ENCODE measurements around the gene MAZ. TPM values are rescaled to one million over a fixed set of nuclear protein-coding genes. Genes with fewer than 3 reads are reported as not detected.
A peak's percentile ranks its signal among the peaks of the same experiment; 100 is the strongest.

Gene MAZ
- polyA plus RNA-seq, 1 experiment, result 58.4 TPM

- no peak for DNase-seq (ENCODE audit: low read depth, low spot score)
- ChIA-PET CTCF (interaction anchor here (1.1 to 5.6 kb wide), 2 partner anchors 11 to 30 kb away, joined by 4 to 41 read pairs; no protein-coding TSS in a partner anchor), POLR2A (interaction anchor here (0.6 to 0.7 kb wide), 2 partner anchors 18 to 204 kb away, joined by 3 to 11 read pairs; no protein-coding TSS in a partner anchor)
- H3K27ac ChIP-seq (ENCODE audit: low read depth, low read length), result no peak overlapping the region
- TF ChIP-seq CTCF (IDR thresholded peaks at IDR 0.05; ENCODE audit: low read depth, low read length), result no peak
- H3K9me3 ChIP-seq (ENCODE audit: control insufficient read depth, insufficient read depth, low read length), result no peaks in the 10 kb centered on the region; the same call in 1 of the 2 replicates
- H3K27me3 ChIP-seq (ENCODE audit: control insufficient read depth, insufficient read depth, low read length), result no peaks in the 10 kb centered on the region
- H3K4me3 ChIP-seq (ENCODE audit: low read depth, low read length), result no peak overlapping the region
Observed at GRCh38 chr16:29818082-29818481, 11.8 kb downstream of the MAZ start.

- POLR2A ChIA-PET, result interaction anchor here (0.8 to 1.1 kb wide), 4 partner anchors 7 to 81 kb away, joined by 3 to 5 read pairs (median 4); partner anchors contain the start of genes ASPHD1 and PRRT2
- TF ChIP-seq CTCF (IDR thresholded peaks at IDR 0.05; ENCODE audit: low read depth, low read length), result no peak
- CTCF ChIA-PET, result interaction anchor here (1.2 to 5.6 kb wide), 2 partner anchors 12 to 29 kb away, joined by 3 to 41 read pairs; no protein-coding TSS in a partner anchor
- Histone ChIP-seq H3K9me3 (ENCODE audit: control insufficient read depth, insufficient read depth, low read length) (no peaks in the 10 kb centered on the region; the same call in 1 of the 2 replicates), H3K27me3 (ENCODE audit: control insufficient read depth, insufficient read depth, low read length) (no peaks in the 10 kb centered on the region), H3K4me3 (ENCODE audit: low read depth, low read length) (peak overlapping the region; percentile 37), H3K27ac (ENCODE audit: low read depth, low read length) (no peak overlapping the region)
- DNase-seq (ENCODE audit: low read depth, low spot score), result no peak
Observed at GRCh38 chr16:29819506-29819905, 13.2 kb downstream of the MAZ start.

GRCh38 chr16:29820271-29820701, 14.0 kb downstream of the MAZ start, which contains the start of gene MVP:
Gene MVP, plus strand, starts transcription at chr16:29820462. Its CDS starts 10,088 bp downstream, at chr16:29830550.
- no peaks in the 10 kb centered on the region; the same call in 1 of the 2 replicates for H3K9me3 ChIP-seq (ENCODE audit: control insufficient read depth, insufficient read depth, low read length)
- TF ChIP-seq CTCF (IDR thresholded peaks at IDR 0.05; ENCODE audit: low read depth, low read length), result no peak
- ChIA-PET CTCF (interaction anchor here (1.2 to 5.6 kb wide), 2 partner anchors 12 to 28 kb away, joined by 3 to 41 read pairs; no protein-coding TSS in a partner anchor), POLR2A (interaction anchor here (0.8 to 1.1 kb wide), 5 partner anchors 8 to 80 kb away, joined by 3 to 5 read pairs (median 4); partner anchors contain the start of genes ASPHD1, PRRT2 and SEZ6L2)
- no peak for DNase-seq (ENCODE audit: low read depth, low spot score)
- H3K4me3 ChIP-seq (ENCODE audit: low read depth, low read length), result peak within 1 kb of the TSS; percentile 93
- H3K27ac ChIP-seq (ENCODE audit: low read depth, low read length), result peak within 1 kb of the TSS; percentile 92
- no peaks in the 10 kb centered on the region for H3K27me3 ChIP-seq (ENCODE audit: control insufficient read depth, insufficient read depth, low read length)

- H3K4me3 ChIP-seq (ENCODE audit: low read depth, low read length), result peak overlapping the region; percentile 93
- TF ChIP-seq CTCF (IDR thresholded peaks at IDR 0.05; ENCODE audit: low read depth, low read length), result no peak
- H3K27ac ChIP-seq (ENCODE audit: low read depth, low read length), result peak overlapping the region; percentile 92
- H3K9me3 ChIP-seq (ENCODE audit: control insufficient read depth, insufficient read depth, low read length), result no peaks in the 10 kb centered on the region; the same call in 1 of the 2 replicates
- DNase-seq (ENCODE audit: low read depth, low spot score), result no peak
- POLR2A ChIA-PET, result interaction anchor here (0.8 to 1.1 kb wide), 3 partner anchors 13 to 78 kb away, joined by 4 to 5 read pairs (median 5); partner anchors contain the start of gene SEZ6L2
- no peaks in the 10 kb centered on the region for H3K27me3 ChIP-seq (ENCODE audit: control insufficient read depth, insufficient read depth, low read length)
- CTCF ChIA-PET, result interaction anchor here (0.5 to 5.6 kb wide), 4 partner anchors 13 to 28 kb away, joined by 3 to 41 read pairs (median 6); no protein-coding TSS in a partner anchor
Observed at GRCh38 chr16:29820730-29821642, 14.7 kb downstream of the MAZ start.

Data from AG04450 (cell line).